K562 (cell line): ENCODE results near the gene TBPL2. TPM values are rescaled to one million over a fixed set of nuclear protein-coding genes. Genes with fewer than 3 reads are reported as not detected.

Experiments used
- ATAC-seq: fragments of 200-7000 bp; cut with Tn5 transposase; 3 replicates; pipeline ENCODE4 v1.9.1; 2020; ENCODE audit warnings: moderate library complexity
- BruUV-seq: library from RNA; stranded (reverse); fragments of 400-500 nt; replicated peaks from 2 replicates; lab custom pipeline; 2021; lab: Mats Ljungman, UMichigan
- CTCF ChIA-PET: fragments of 300-600 bp; formaldehyde crosslinking; extraction: SDS; loops from one replicate; lab custom pipeline; 2021; ENCODE audit warnings: low intra/inter-chr PET ratio; lab: Yijun Ruan, JAX
- POLR2A ChIA-PET: fragments of 300-600, 350-650 bp; sonication (Branson Sonifier 250); formaldehyde crosslinking; extraction: SDS; loops from one replicate; lab custom pipeline; 2021; ENCODE audit warnings: antibody characterized with exemption, inconsistent platforms; lab: Yijun Ruan, JAX
- DNase-seq, 4 experiments: peaks; one replicate each; pipeline versions ENCODE4 v3.0.0 to v3.0.0-alpha.2; 2011 to 2018; ENCODE audit warnings: low spot score in 3 of 4, mixed read lengths in 3 of 4; ENCODE audit errors: extremely low read depth in 1 of 4
- FAIRE-seq: peaks from 2 replicates; lab custom pipeline; 2011; peaks lifted over from hg19 to GRCh38; lab: Jason Lieb, UNC
- H2AFZ ChIP-seq: 2 replicates; pipeline ENCODE4 v1.6.0; 2011; ENCODE audit warnings: low read depth, low read length, control low read depth, inconsistent platforms
- H3K27ac ChIP-seq: fragments of 200-600 bp; 3 replicates; pipeline ENCODE4 v1.8.0; 2011; ENCODE audit warnings: low read depth, mild to moderate bottlenecking, control low read depth, inconsistent platforms, low read length, moderate library complexity, mixed read lengths; ENCODE audit errors: extremely low read depth
- H3K27me3 ChIP-seq, 2 experiments: fragments of 300-600 bp in 1 of 2; 2 replicates in 1 of 2; 3 replicates in 1 of 2; pipeline versions ENCODE4 v1.6.0 to v1.8.0; 2011; ENCODE audit warnings: inconsistent platforms in 2 of 2, low read length in 2 of 2, mild to moderate bottlenecking in 1 of 2, mixed read lengths in 1 of 2, moderate library complexity in 1 of 2; ENCODE audit not compliant: control insufficient read depth in 2 of 2, insufficient read depth in 2 of 2
- H3K36me3 ChIP-seq: fragments of 300-600 bp; 3 replicates; pipeline ENCODE4 v1.8.0; 2011; ENCODE audit warnings: mild to moderate bottlenecking, low read length, inconsistent platforms; ENCODE audit not compliant: control insufficient read depth, insufficient read depth
- H3K4me1 ChIP-seq, 2 experiments: fragments of 200-600 bp in 1 of 2; replicated peaks in 1 of 2; 2 replicates in 1 of 2; 3 replicates in 1 of 2; pipeline versions ENCODE4 v1.5.1 to v1.8.0; 2011; ENCODE audit warnings: inconsistent platforms in 2 of 2, low read length in 2 of 2, mild to moderate bottlenecking in 1 of 2, mixed read lengths in 1 of 2, moderate library complexity in 1 of 2; ENCODE audit not compliant: control insufficient read depth in 2 of 2, insufficient read depth in 2 of 2
- H3K4me2 ChIP-seq: 2 replicates; pipeline ENCODE4 v1.6.1; 2011; ENCODE audit warnings: low read length, control low read depth, inconsistent platforms, mixed read lengths; ENCODE audit not compliant: insufficient read depth
- H3K4me3 ChIP-seq: fragments of 200-600 bp; sonication (generic), shearing (Covaris generic); 2 replicates; pipeline ENCODE4 v1.5.1; 2016; ENCODE audit warnings: control low read depth, inconsistent platforms
- H3K79me2 ChIP-seq: fragments of 200-600 bp; 3 replicates; pipeline ENCODE4 v1.8.0; 2011; ENCODE audit warnings: low read length, inconsistent platforms; ENCODE audit not compliant: control insufficient read depth, insufficient read depth
- H3K9ac ChIP-seq, 2 experiments: 2 replicates each; pipeline versions ENCODE4 v1.6.0 to v1.6.1; 2011; ENCODE audit warnings: low read depth in 2 of 2, low read length in 2 of 2, control low read depth in 1 of 2, inconsistent platforms in 1 of 2, mild to moderate bottlenecking in 1 of 2, mixed read lengths in 1 of 2; ENCODE audit not compliant: insufficient read depth in 1 of 2
- H3K9me1 ChIP-seq: one replicate; pipeline ENCODE4 v1.6.0; 2011; ENCODE audit warnings: inconsistent platforms, mild to moderate bottlenecking, low read length, moderate library complexity; ENCODE audit not compliant: control insufficient read depth, insufficient read depth
- H3K9me3 ChIP-seq: replicated peaks from 2 replicates; pipeline ENCODE4 v1.5.1; 2011; ENCODE audit warnings: low read depth, low read length, inconsistent platforms; ENCODE audit not compliant: control insufficient read depth, insufficient read depth
- H4K20me1 ChIP-seq: replicated peaks from 2 replicates; pipeline ENCODE4 v1.6.1; 2011; ENCODE audit warnings: low read length, inconsistent platforms, mixed read lengths; ENCODE audit not compliant: control insufficient read depth, insufficient read depth
- FUS ChIP-seq: fragments of 200-400 bp; formaldehyde crosslinking; optimal IDR thresholded peaks from 2 replicates; pipeline ENCODE3; 2017; ENCODE audit warnings: low read depth, low read length
- GATAD2B ChIP-seq: fragments of 450-650 bp; IDR thresholded peaks from 2 replicates; pipeline ENCODE4 v1.6.1; 2017; ENCODE audit warnings: mild to moderate bottlenecking, borderline replicate concordance
- GTF2A2 ChIP-seq: IDR thresholded peaks from 2 replicates; pipeline ENCODE4 v1.6.1; 2016; ENCODE audit warnings: mild to moderate bottlenecking, missing genetic modification characterization, missing compliant biosample characterization
- HDAC1 ChIP-seq, 2 experiments: fragments of 450-650 bp; IDR thresholded peaks; 2 replicates each; pipeline ENCODE4 v1.6.1; 2016 to 2017; ENCODE audit warnings: inconsistent platforms in 1 of 2, mild to moderate bottlenecking in 1 of 2, moderate library complexity in 1 of 2
- HOXB6 ChIP-seq: fragments of 250-450 bp; sonication (Bioruptor Pico); IDR thresholded peaks from 2 replicates; pipeline ENCODE4 v1.5.1; 2022; ENCODE audit warnings: mild to moderate bottlenecking, borderline replicate concordance
- JUND ChIP-seq, 2 experiments: IDR thresholded peaks; 2 replicates in 1 of 2; 3 replicates in 1 of 2; pipeline ENCODE4 v1.6.1; 2011; ENCODE audit warnings: borderline replicate concordance in 2 of 2, low read depth in 2 of 2, low read length in 2 of 2, improper control_type of control experiment in 1 of 2, missing biosample characterization in 1 of 2, missing genetic modification characterization in 1 of 2, missing genetic modification reagents in 1 of 2
- KLF16 ChIP-seq: IDR thresholded peaks from 2 replicates; pipeline ENCODE4 v1.6.1; 2016; ENCODE audit warnings: antibody characterized with exemption
- MEF2A ChIP-seq: IDR thresholded peaks from 2 replicates; pipeline ENCODE4 v1.6.1; 2011; ENCODE audit warnings: low read depth, mild to moderate bottlenecking, low read length, moderate library complexity; ENCODE audit not compliant: control insufficient read depth
- POLR3G ChIP-seq: IDR thresholded peaks from 2 replicates; pipeline ENCODE4 v1.6.1; 2011; ENCODE audit not compliant: insufficient read length, insufficient replicate concordance; ENCODE audit errors: extremely low read depth
- SRSF9 ChIP-seq: fragments of 200-400 bp; formaldehyde crosslinking; IDR thresholded peaks from 2 replicates; pipeline ENCODE4 v1.6.1; 2017; ENCODE audit warnings: low read depth, low read length, borderline replicate concordance
- YY1 ChIP-seq, 3 experiments: IDR thresholded peaks; 2 replicates each; pipeline ENCODE4 v1.6.1; 2011; ENCODE audit warnings: low read length in 2 of 3, mild to moderate bottlenecking in 2 of 3, moderate library complexity in 2 of 3, borderline replicate concordance in 1 of 3, control low read depth in 1 of 3, low read depth in 1 of 3; ENCODE audit not compliant: insufficient read depth in 3 of 3, insufficient replicate concordance in 2 of 3, control insufficient read depth in 1 of 3, insufficient read length in 1 of 3; ENCODE audit errors: extremely low read depth in 1 of 3
- ZBTB49 ChIP-seq: sonication (generic); formaldehyde crosslinking; IDR thresholded peaks from 2 replicates; pipeline ENCODE4 v1.8.0; 2022; ENCODE audit warnings: missing genetic modification reagents, mild to moderate bottlenecking, borderline replicate concordance
- ZNF134 ChIP-seq: fragments of 250-450 bp; sonication (Bioruptor Pico); conservative IDR thresholded peaks from 2 replicates; pipeline ENCODE4 v1.4.0; 2020
- WGBS: fragments of 100-300 bp; shearing (Covaris generic); methylation state at CpG from one replicate; pipeline ENCODE4 v1.1.6; 2016; ENCODE audit warnings: low coverage, mixed read lengths; ENCODE audit not compliant: insufficient coverage; ENCODE audit errors: missing lambda C conversion rate; 5-methylcytosine and 5-hydroxymethylcytosine counted together
- in situ Hi-C: fragments of 300-500 bp; cut with MboI; formaldehyde crosslinking; loops from 4 replicates; pipeline ENCODE4 v1.15.0; 2018; ENCODE audit warnings: inconsistent platforms, mixed read lengths
- intact Hi-C: fragments of 100-400 bp; cut with micrococcal nuclease; formaldehyde crosslinking; loops from 2 replicates; pipeline ENCODE4 v1.14.2; 2022
- polyA plus RNA-seq, 8 experiments: library from polyadenylated mRNA; depleted of rRNA in 4 of 8; stranded (reverse) in 5 of 8; unstranded in 3 of 8; fragments of >200 nt; fragmentation: Nextera tagmentation in 2 of 8; fragmentation: Illumina TruSeq in 1 of 8; extraction: Ambion mirVana in 2 of 8; extraction: Trizol in 1 of 8; gene quantifications; 2 replicates each; pipeline versions ENCODE4 v1.2.1 to v1.2.3, GENCODE V29; 2011 to 2014; ENCODE audit warnings: inconsistent platforms in 1 of 8, missing spikeins in 1 of 8
- total RNA-seq, 7 experiments: library from RNA; depleted of rRNA in 6 of 7; stranded (reverse); fragments of >200 nt in 6 of 7; fragmentation: Illumina TruSeq in 2 of 7; extraction: Trizol in 2 of 7; gene quantifications; 2 replicates each; pipeline versions ENCODE4 v1.2.1 to v1.2.3, GENCODE V29; 2011 to 2021; ENCODE audit warnings: low replicate concordance in 1 of 7

The TBPL2 gene
- total and polyA plus RNA-seq, 9 of the 15 experiments (the other 6 are each of a cell fraction or from before 2014, with no cell fraction given) = not detected

- Histone ChIP-seq H4K20me1 (no peaks in the 10 kb centered on the region), H3K79me2 (no peaks in the 10 kb centered on the region), H2AFZ (no peak overlapping the region), H3K9ac (no peak overlapping the region), H3K4me2 (no peak overlapping the region), H3K4me3 (no peak overlapping the region), H3K4me1 (peaks cover 0 to 4% of the 10 kb centered on the region in 2 experiments; a peak in 2 of 5 replicates), H3K9me3 (no peaks in the 10 kb centered on the region), H3K27ac (no peak overlapping the region), H3K9me1 (no peaks in the 10 kb centered on the region), H3K36me3 (no peaks in the 10 kb centered on the region), H3K27me3 (peaks cover 0 to 4% of the 10 kb centered on the region in 2 experiments; a peak in 1 of 5 replicates)
- BruUV-seq = no TSS peak
- DNase-seq = no peak
- FAIRE-seq = no peak
- ChIA-PET POLR2A (no interaction called here), CTCF (no interaction called here)
- intact Hi-C loops (loop anchor here (5.0 kb wide), 1 partner anchor 1035 kb away; no protein-coding TSS in a partner anchor), in situ Hi-C loops (no loop called here)
- no peak for ATAC-seq
- 3% methylated on average over 4 of the region's 4 CpGs for WGBS
- TF ChIP-seq KLF16 (no peak), POLR3G (no peak), HOXB6 (CRISPR knock-in tag) (no peak), GATAD2B (no peak), ZNF134 (no peak), FUS (no peak), JUND (IDR thresholded peaks at IDR 0.05; ENCODE audit: borderline replicate concordance, low read depth, low read length) (no peak), JUND (tag; IDR thresholded peaks at IDR 0.05; ENCODE audit: borderline replicate concordance, low read depth, low read length) (no peak), GTF2A2 (tag) (no peak), SRSF9 (no peak), MEF2A (no peak), HDAC1 (IDR thresholded peaks at IDR 0.05) (no peak), YY1 (IDR thresholded peaks at IDR 0.05; ENCODE audit: borderline replicate concordance in 1 of 3, control insufficient read depth in 1 of 3, extremely low read depth in 1 of 3, insufficient read depth in 3 of 3, insufficient read length in 1 of 3, insufficient replicate concordance in 2 of 3, low read depth in 1 of 3, low read length in 2 of 3) (no peak), ZBTB49 (CRISPR knock-in tag) (no peak)
Observed at GRCh38 chr14:55436931-55437330, 3.5 kb downstream of the TBPL2 start.
